ENCODE measurements around the gene SQSTM1. TPM values are rescaled to one million over a fixed set of nuclear protein-coding genes. Genes with fewer than 3 reads are reported as not detected.

The SQSTM1 gene
- total and polyA plus RNA-seq, 7 donors, result 168 to 443 (median 301) TPM

GRCh38 chr5:179866241-179867078, 45.8 kb downstream of the SQSTM1 start:
- intact Hi-C loops (cut with DNase I), result no loop called here
- Histone ChIP-seq H3K4me1 (no peaks in the 10 kb centered on the region), H3K27ac (no peak overlapping the region), H3K27me3 (no peaks in the 10 kb centered on the region), H3K9me3 (no peaks in the 10 kb centered on the region), H3K36me3 (peaks cover 0 to 97% (median 48%) of the 10 kb centered on the region in 4 donors), H3K4me3 (no peak overlapping the region)
- peak; percentile 62 for DNase-seq
- no peak for TF ChIP-seq POLR2AphosphoS5 (IDR thresholded peaks at IDR 0.05)
- 85 to 87% methylated on average over 21 of the region's 21 CpGs for WGBS, 2 donors

- 93 to 94% methylated on average over 6 of the region's 6 CpGs for WGBS, 2 donors
- Histone ChIP-seq H3K9me3 (no peaks in the 10 kb centered on the region), H3K4me1 (no peaks in the 10 kb centered on the region), H3K36me3 (peaks cover under 1 to 93% (median 49%) of the 10 kb centered on the region in 4 donors), H3K4me3 (no peak overlapping the region), H3K27me3 (no peaks in the 10 kb centered on the region), H3K27ac (no peak overlapping the region)
- DNase-seq, result peak; percentile 36
- no peak for TF ChIP-seq POLR2A (IDR thresholded peaks at IDR 0.05)
- no peak for TF ChIP-seq CTCF (IDR thresholded peaks at IDR 0.05)
- TF ChIP-seq EP300 (IDR thresholded peaks at IDR 0.05), result no peak
- TF ChIP-seq POLR2AphosphoS5 (IDR thresholded peaks at IDR 0.05), result no peak
- intact Hi-C loops (cut with DNase I), result no loop called here
Observed at GRCh38 chr5:179867079-179867465, 46.4 kb downstream of the SQSTM1 start.

GRCh38 chr5:179867476-179867875, 46.8 kb downstream of the SQSTM1 start:
- Histone ChIP-seq H3K4me1 (no peaks in the 10 kb centered on the region), H3K27me3 (no peaks in the 10 kb centered on the region), H3K4me3 (no peak overlapping the region), H3K36me3 (peaks cover 5 to 93% (median 50%) of the 10 kb centered on the region in 4 donors), H3K27ac (no peak overlapping the region), H3K9me3 (no peaks in the 10 kb centered on the region)
- WGBS, 2 donors, result 94 to 95% methylated on average over 11 of the region's 11 CpGs
- DNase-seq, result peak; percentile 62
- no peak for TF ChIP-seq CTCF (IDR thresholded peaks at IDR 0.05)
- no peak for TF ChIP-seq POLR2AphosphoS5 (IDR thresholded peaks at IDR 0.05)
- no peak for TF ChIP-seq EP300 (IDR thresholded peaks at IDR 0.05)
- TF ChIP-seq POLR2A (IDR thresholded peaks at IDR 0.05), result no peak
- intact Hi-C loops (cut with DNase I), result no loop called here

- Histone ChIP-seq H3K36me3 (peaks cover 12 to 93% (median 47%) of the 10 kb centered on the region in 4 donors), H3K27ac (no peak overlapping the region), H3K4me1 (no peaks in the 10 kb centered on the region), H3K27me3 (no peaks in the 10 kb centered on the region), H3K4me3 (no peak overlapping the region), H3K9me3 (no peaks in the 10 kb centered on the region)
- DNase-seq, result peak; percentile 50
- TF ChIP-seq POLR2AphosphoS5 (IDR thresholded peaks at IDR 0.05) (no peak), POLR2A (IDR thresholded peaks at IDR 0.05) (no peak), EP300 (IDR thresholded peaks at IDR 0.05) (no peak), CTCF (IDR thresholded peaks at IDR 0.05) (no peak)
- WGBS, 2 donors, result 94 to 98% methylated on average over 14 of the region's 14 CpGs
- intact Hi-C loops (cut with DNase I), result no loop called here
Observed at GRCh38 chr5:179868541-179868940, 47.8 kb downstream of the SQSTM1 start.

- H3K27me3 ChIP-seq, result no peaks in the 10 kb centered on the region
- TF ChIP-seq POLR2A (IDR thresholded peaks at IDR 0.05) (no peak), EP300 (IDR thresholded peaks at IDR 0.05) (no peak), CTCF (IDR thresholded peaks at IDR 0.05) (no peak)
- H3K36me3 ChIP-seq, result peaks cover 12 to 93% (median 45%) of the 10 kb centered on the region in 4 donors
- 93 to 95% methylated on average over 5 of the region's 5 CpGs for WGBS, 2 donors
- peak; percentile 64 for DNase-seq
- H3K4me3 ChIP-seq, result no peak overlapping the region
- no peaks in the 10 kb centered on the region for H3K9me3 ChIP-seq
- no peaks in the 10 kb centered on the region for H3K4me1 ChIP-seq
- no peak overlapping the region for H3K27ac ChIP-seq
- intact Hi-C loops (cut with DNase I), result no loop called here
Observed at GRCh38 chr5:179869101-179869500, 48.4 kb downstream of the SQSTM1 start.
